GM18505 (cell line): ENCODE results near the gene CFAP46.

Experiments used
- ATAC-seq: cut with Tn5 transposase; IDR thresholded peaks from one replicate; pipeline ENCODE4 v1.9.1; 2021; ENCODE audit not compliant: unreplicated experiment
- POLR2A ChIP-seq: IDR thresholded peaks from 4 replicates; pipeline ENCODE4 v1.6.1; 2011; ENCODE audit warnings: borderline replicate concordance; ENCODE audit not compliant: insufficient read depth, insufficient read length; ENCODE audit errors: extremely low read depth

Gene CFAP46

DNA sequence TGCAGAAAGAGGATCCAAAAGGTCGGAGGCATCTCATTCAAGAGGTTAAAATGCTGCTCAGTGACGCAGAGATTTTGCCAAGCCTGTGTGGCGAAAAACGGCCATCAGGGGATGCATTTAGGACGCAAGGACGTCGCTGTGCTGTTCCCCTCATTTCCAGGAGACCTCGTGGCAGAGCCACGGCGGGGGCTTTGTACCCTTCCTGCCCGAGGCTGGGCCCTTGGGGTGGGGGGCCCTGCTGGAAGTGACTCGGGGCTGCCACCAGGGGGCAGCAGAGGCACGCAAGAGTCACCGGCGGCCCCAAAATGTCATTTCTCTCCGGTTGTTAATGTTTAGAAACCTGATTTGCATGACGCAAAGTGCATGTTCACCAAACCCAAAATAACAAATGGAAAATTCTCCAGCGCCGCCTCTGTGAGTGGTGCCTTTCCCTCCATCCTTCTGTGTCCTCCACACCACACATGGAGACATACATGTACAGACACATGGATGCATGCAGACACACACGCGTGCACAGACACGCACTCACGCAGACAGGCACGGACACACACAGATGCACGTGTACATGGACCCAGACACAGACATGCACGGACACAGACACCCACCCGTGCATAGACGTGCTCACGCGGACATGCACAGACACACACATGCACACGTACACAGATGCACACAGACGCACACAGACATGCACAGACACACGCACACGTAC, 105.4 kb downstream of the CFAP46 start:
- no peak for TF ChIP-seq POLR2A
- ATAC-seq, result no peak

DNA sequence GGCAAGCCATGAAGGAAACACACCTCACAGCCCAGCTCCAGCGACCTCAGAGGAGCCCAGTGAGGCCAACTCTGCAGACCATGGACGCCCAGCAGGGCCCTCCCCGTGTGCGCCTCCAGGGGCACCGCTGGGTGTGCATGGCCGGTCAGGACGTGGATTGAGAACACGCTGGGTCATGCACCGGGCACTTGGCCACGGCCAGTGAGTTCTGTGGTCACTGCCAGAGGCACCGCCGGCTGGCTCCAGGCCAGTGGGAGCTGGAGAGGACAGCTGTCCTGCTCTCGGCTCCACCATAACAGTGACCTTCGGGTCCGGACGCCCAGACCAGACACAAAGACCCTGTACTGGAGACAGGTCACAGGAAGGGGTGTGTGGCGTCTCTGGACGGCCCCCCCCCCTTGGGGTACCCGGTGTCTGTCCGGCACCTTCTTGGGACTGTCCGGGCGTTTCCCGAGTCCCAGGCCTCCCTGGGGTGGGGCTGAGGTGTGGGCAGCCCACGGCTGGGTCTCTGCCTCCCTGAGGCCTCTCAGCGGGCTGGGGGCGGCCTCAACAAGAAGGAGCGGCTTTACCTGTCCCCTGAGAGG, 106.0 kb downstream of the CFAP46 start:
- no peak for ATAC-seq
- TF ChIP-seq POLR2A, result no peak

DNA sequence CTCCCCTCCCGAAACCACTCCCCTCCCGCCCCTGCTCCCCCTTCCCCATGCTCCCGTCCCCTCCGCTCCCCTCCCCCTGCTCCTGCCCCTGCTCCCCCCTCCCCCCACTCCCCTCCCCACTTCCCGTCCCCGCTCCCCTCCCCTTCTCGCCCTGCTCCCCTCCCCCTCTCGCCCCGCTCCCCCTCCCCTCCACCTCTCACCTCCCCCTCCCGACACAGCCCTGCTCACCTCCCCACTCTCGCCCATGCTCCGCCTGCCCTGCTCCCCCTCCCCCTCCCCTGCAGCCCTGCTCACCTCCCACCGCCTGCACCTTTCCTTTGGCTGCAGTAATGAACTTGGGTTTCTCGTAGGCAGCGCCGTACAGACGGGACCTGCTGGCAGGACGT, 106.5 kb downstream of the CFAP46 start:
- no peak for TF ChIP-seq POLR2A

DNA sequence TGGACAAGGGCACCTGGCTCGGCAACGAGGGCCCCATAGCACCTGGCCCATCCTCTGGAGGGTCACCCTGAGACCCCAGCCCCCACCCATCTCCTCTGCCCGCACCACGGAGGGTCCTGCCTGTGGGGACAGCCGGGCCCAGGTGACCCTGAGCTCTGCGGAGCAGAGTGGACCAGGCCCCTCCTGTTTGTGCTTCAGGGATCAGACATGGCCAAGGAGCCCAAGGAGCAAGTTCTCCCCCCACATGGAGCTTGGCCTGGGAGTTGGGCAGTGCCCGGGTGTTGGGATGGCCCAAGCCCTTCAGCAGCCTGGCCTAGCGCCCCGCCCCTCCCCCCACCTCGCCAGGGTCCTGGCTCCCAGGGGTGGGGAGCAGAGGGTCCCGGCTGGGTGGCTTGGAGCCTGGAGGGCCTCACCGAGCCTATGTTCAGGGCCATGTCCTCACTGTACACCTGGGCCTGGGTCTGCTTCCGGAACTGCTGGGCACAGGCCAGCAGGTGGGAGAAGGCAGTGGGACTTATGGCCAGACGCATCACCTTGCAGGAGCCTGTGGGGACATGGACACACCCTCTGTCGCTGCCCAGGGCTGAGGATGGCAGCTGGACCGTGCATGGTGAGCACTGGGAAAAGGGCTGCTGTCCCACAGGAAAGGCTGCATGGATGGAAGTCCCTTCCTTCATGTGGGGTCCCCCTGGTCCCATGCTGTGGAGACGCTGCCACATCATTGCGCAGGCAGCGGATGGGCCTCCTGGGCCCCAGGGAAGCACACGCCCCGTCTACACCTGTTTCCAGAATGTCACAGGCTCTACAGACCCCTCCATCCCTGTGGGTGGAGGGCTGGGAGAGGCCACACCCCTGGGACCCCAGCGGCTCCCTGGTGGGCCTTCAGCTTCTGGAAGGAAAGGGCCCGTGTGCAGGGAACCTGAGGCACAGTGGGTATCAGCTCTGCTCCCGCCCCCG, 107.2 kb downstream of the CFAP46 start:
- no peak for TF ChIP-seq POLR2A
- no peak for ATAC-seq

More for the DNA sequence above, 106.5 kb downstream of the CFAP46 start:
- ATAC-seq, result no peak

DNA sequence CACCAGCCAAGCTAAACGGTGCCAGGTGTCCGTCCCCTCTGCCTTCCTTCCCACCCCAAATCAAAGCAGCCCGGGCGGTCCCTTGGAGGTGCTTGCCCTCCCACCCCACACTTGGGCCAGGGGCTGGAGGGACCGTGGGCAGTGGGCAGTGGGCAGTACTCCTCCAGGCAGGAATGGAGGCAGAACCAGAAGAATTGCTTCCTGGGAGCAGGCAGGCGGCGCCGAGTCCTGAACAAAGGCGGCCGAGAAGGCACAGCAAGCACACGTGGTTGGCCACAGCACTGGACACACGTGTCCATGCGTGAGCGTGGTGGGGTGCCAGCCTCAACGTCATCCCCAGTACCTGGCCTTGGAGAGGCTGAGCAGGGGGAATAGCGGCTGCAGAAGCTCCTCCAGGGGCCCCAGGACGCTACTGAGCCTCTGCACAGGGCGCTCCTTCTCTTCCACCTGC, 108.0 kb downstream of the CFAP46 start:
- TF ChIP-seq POLR2A, result no peak
- no peak for ATAC-seq

DNA sequence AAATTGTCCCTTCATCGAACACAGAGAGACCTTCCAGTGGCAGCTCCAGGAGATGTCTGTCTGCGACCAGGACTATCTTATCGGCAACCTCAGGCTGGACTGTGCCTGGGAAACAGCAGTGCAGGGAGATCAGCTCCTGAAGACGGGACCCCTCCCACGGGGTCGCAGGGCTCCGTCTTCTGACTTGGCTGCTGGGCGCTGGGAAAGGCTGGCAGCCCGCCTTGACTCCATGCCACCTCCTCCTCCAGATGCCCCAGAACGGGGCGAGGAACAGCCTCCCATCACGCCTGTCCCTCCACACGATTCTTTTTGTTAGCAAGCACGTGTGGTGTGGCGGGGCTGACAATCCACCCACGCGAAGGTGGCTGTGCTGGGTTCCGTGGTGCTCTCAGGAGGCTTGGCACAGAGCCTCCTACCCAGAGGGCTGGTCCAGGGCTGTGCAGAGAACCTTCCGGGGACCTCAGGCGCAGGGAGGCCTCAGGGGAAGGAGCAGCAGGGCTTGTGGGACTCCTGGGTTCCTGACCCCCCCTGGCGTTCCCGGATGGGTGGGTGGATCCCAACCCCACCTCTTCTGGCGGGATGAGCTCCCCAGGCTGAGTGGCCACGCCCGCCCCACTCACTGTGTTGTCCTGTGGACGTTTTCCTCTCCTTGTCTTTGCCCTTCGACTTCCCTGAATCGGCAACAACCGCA, 108.8 kb downstream of the CFAP46 start:
- TF ChIP-seq POLR2A, result no peak
- no peak for ATAC-seq

DNA sequence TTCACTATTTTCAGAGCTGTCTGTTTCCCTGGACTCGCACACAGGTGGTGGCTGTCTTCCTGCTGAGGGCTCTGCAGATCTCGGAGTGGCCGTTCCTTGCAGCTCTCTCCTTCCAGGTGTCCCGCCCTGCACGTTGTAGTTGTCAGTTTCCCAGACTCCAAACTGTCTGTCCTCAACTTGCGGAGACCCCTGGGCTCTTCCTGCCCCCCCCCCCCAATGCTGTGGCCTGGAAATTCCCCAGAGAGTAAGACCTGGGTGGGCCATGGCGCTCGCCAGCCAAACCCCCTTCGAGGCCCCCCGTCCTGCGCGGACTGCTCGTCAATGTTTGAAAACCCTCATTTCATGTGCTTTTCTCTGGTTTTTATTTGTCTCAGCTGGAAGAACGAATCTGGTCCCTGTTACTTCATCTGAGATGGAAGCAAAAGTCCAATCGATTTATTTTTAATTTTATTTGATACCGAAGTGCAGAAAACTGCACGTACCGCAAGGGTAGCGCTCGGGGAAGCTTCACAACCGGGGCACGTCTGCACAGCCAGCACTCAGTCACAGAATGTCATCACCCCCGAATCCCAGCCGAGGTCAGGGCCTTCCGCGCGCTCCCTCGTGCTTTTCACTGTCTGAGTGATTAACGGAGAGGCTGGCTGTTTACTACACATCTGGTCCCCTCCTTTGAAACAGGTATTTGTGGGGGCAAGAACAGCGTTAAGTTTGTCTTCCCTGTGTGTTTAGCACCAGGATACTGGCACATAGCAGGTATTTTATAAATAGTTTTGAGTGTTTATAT, 110.0 kb downstream of the CFAP46 start:
- TF ChIP-seq POLR2A, result no peak
- ATAC-seq, result no peak

DNA sequence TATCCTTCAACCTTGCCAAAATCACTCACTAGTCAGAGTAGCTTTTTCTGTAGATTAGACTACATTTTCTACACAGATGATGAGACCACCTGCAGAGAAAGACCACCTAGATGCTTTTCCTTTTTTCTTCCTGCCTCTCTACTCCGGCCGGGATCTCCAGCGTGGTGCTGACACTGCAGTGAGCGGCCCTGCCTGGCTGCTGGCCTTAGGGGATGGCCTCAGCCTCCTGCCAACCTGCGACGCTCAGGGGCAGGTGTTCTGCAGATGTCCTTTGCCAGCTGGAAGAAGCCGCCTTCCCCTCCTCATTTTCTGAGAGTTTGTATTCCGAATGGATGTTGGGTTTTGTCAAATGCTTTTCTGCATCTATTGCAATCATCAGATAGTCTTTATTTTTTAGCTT, 113.0 kb downstream of the CFAP46 start:
- TF ChIP-seq POLR2A, result no peak
- no peak for ATAC-seq

DNA sequence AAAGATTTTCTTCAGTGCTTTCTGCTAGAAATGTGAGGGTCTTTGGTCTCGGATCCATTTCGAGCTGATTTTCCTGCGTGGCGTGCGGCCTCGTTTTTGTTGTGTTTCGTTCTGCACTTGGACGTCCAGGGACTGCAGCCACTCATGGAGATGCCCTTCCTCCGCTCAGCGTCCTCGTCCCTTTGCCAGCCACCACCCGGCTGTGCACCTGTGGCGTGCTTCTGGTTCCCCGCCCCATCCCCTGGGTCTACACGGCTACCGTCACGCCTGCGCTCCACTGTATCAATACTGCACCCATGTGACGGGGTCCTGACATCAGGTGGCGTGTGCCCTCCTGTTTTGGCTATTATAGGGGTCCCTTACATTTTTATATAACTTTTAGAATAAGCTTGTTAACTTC, 113.7 kb downstream of the CFAP46 start:
- ATAC-seq, result no peak

DNA sequence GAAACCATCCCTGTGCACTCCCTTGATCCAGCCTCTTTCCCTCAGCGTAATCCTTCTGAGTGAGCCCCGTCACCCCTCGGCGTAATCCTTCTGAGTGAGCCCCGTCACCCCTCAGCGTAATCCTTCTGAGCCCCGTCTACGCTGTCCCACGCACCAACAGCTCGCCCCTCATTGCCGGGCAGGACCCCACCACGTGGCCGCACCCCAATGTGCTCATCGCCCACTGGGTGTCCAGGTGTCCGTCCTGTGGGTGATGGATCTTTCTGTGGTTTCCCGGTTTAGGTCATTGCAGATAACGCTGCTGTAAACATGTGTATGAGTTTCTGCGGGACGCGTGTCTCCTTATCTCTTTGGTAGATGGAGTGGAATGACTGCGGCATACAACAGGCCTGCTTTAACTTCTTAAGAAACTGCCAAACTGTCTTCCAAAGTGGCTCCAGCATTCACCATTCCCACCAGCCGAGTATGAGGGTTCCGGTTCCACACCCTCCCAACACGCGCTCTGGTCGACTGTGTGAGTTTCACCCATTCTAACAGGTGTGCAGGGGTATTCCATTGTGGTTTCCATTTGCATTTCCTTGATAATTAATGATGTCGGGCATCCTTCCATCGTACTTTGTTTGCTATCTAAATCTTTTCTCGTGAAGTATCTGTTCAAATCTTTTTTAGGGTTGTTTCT, 114.4 kb downstream of the CFAP46 start:
- no peak for ATAC-seq
- TF ChIP-seq POLR2A, result no peak

More for the DNA sequence above, 113.7 kb downstream of the CFAP46 start:
- no peak for TF ChIP-seq POLR2A

DNA sequence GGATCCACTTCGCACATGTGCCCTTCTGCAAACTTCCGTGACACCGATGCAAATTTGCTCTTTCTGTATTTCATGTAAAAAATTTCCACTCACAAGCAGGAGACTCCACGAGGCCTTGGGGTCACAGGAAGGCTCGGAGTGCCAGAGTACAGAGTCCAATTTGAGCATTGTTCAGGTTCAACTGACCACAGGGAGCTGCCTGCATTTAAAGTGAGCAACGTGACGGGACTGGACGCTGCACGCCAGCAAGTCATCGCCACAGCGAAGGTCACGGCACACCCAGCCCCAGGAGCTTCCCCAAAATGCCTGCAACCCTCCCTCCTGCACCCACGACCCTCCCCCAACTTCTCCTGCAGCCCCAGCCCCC, 115.0 kb downstream of the CFAP46 start:
- ATAC-seq, result no peak

More for the DNA sequence above, 115.0 kb downstream of the CFAP46 start:
- no peak for TF ChIP-seq POLR2A
